ENCODE measurements around the gene HIPK2. TPM values are rescaled to one million over a fixed set of nuclear protein-coding genes. Genes with fewer than 3 reads are reported as not detected.

Gene HIPK2
- total RNA-seq, 1 donor from 2014 or later = 23.0 TPM

DNA sequence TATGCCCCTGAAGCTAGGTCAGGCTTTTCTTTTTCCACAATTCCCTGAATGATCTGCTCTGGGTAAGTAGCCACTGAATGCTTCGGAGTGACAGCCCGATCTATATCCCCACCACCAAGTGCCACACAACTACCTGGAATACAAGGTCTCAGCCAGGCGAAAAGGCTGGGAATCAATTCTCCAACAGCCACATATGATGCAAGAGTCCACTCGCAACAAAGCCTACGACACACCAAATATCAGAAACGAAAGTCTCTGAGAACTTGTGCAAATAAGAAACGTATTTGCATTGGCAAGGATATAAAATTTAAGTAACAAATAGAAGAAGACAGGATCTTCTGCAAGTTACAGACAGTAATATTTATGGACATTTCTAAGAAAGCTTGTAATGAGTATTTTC, 5.7 kb downstream of the HIPK2 start:
- Mint-ChIP-seq H3K27ac (no peak overlapping the region), H3K4me3 (no peak overlapping the region), H3K4me1 (peaks cover 77% of the 10 kb centered on the region), H3K9me3 (no peaks in the 10 kb centered on the region), H3K27me3 (no peaks in the 10 kb centered on the region), H3K36me3 (ENCODE audit: low read depth) (peaks cover 11% of the 10 kb centered on the region)
- TF ChIP-seq, protein P1, sequence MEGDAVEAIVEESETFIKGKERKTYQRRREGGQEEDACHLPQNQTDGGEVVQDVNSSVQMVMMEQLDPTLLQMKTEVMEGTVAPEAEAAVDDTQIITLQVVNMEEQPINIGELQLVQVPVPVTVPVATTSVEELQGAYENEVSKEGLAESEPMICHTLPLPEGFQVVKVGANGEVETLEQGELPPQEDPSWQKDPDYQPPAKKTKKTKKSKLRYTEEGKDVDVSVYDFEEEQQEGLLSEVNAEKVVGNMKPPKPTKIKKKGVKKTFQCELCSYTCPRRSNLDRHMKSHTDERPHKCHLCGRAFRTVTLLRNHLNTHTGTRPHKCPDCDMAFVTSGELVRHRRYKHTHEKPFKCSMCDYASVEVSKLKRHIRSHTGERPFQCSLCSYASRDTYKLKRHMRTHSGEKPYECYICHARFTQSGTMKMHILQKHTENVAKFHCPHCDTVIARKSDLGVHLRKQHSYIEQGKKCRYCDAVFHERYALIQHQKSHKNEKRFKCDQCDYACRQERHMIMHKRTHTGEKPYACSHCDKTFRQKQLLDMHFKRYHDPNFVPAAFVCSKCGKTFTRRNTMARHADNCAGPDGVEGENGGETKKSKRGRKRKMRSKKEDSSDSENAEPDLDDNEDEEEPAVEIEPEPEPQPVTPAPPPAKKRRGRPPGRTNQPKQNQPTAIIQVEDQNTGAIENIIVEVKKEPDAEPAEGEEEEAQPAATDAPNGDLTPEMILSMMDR (IDR thresholded peaks at IDR 0.05) = no peak
- ATAC-seq (ENCODE audit: low read depth) (no peak), DNase-seq (no peak)
- POLR2A ChIA-PET = interaction anchor here (0.8 kb wide), 1 partner anchor 144 kb away, joined by 4 read pairs; no protein-coding TSS in a partner anchor
- CTCF ChIA-PET = interaction anchor here (1.0 kb wide), 1 partner anchor 126 kb away, joined by 3 read pairs; no protein-coding TSS in a partner anchor
- intact Hi-C loops (cut with micrococcal nuclease) = loop anchor here (10.0 kb wide), 1 partner anchor 703 kb away; the partner anchor contains the start of gene MKRN1

DNA sequence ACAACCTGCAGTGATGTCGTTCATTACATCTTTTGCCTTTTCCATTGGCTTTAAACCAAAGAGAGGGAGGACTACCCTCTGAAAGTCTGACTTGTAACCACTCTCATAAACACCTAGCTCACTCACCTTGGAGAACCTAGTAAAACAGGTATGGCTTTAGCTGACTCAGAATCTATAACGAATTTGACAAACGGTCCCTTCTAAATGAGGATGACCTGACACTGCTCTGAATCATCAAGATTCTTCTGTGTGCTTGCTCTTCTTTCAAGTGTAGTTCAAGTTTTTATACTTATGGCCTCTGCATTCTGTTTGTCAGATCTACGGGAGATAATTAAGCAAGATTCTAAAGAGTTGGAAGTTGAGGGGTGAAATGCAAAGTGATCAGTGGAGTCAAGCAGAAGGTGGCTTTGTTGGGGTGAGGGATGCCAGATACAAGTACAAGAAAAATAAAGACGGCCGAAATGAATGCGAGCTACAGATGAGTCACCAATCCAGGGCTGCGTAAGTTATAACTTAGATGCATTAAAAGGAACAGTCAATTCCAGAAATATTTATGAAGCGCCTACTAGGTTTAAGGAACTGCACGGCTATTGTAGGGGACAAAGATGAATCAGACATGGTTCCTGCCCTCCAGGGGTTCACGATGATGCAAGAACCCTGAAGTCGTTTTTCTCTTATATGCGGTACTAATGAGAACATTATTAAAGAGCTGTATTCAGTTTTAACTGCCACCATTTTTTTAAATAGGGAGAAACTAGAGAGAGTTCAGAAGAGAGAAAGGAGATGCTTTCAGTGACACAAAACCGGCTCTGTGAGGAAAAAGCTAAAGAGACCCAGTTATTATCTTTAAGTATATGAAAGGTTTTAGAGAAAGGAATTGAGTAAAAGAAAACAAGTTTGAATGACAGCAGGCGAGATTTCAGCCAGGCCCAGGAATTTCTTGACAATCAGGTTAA, 6.5 kb downstream of the HIPK2 start:
- Mint-ChIP-seq H3K27ac (peak overlapping the region; percentile 19), H3K9me3 (no peaks in the 10 kb centered on the region), H3K4me3 (no peak overlapping the region), H3K36me3 (ENCODE audit: low read depth) (peaks cover 4% of the 10 kb centered on the region), H3K4me1 (peaks cover 78% of the 10 kb centered on the region), H3K27me3 (no peaks in the 10 kb centered on the region)
- TF ChIP-seq, protein P1 (IDR thresholded peaks at IDR 0.05) = no peak
- intact Hi-C loops (cut with micrococcal nuclease) = loop anchor here (10.0 kb wide), 1 partner anchor 704 kb away; the partner anchor contains the start of gene MKRN1
- ChIA-PET POLR2A (no interaction called here), CTCF (interaction anchor here (0.7 kb wide), 1 partner anchor 126 kb away, joined by 3 read pairs; no protein-coding TSS in a partner anchor)
- DNase-seq (no peak), ATAC-seq (ENCODE audit: low read depth) (no peak)

DNA sequence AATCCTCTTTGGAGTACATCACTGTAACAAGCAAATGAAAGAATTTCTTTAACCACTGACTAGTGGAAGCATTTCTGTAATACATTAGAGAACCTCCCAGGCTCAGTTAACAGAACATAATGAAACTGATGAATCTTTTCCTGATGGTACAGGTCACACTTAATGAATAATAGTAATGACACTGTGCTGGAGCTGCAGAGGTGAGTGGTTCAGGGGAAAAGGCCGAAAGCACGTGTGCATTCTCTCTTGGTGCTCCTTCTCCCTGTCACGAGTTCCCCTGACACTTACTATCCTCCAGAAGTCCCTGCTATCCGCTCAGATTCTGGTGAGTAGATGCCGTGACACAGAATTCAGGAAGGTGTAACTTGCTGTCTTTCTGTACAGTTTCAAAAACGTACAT, 8.0 kb downstream of the HIPK2 start:
- ChIA-PET CTCF (no interaction called here), POLR2A (no interaction called here)
- Mint-ChIP-seq H3K9me3 (no peaks in the 10 kb centered on the region), H3K27me3 (no peaks in the 10 kb centered on the region), H3K27ac (no peak overlapping the region), H3K4me3 (no peak overlapping the region), H3K4me1 (peaks cover 62% of the 10 kb centered on the region), H3K36me3 (ENCODE audit: low read depth) (peaks cover 4% of the 10 kb centered on the region)
- TF ChIP-seq, protein P1 (IDR thresholded peaks at IDR 0.05) = no peak
- intact Hi-C loops (cut with micrococcal nuclease) = loop anchor here (10.0 kb wide), 1 partner anchor 705 kb away; the partner anchor contains the start of gene MKRN1
- no peak for ATAC-seq (ENCODE audit: low read depth)
- DNase-seq = no peak

GRCh38 chr7:139769066-139769465, 8.7 kb downstream of the HIPK2 start:
- TF ChIP-seq, protein P1 (IDR thresholded peaks at IDR 0.05) = no peak
- DNase-seq (no peak), ATAC-seq (ENCODE audit: low read depth) (no peak)
- Mint-ChIP-seq H3K36me3 (ENCODE audit: low read depth) (peaks cover 4% of the 10 kb centered on the region), H3K27me3 (no peaks in the 10 kb centered on the region), H3K4me1 (peaks cover 56% of the 10 kb centered on the region), H3K9me3 (no peaks in the 10 kb centered on the region), H3K4me3 (no peak overlapping the region), H3K27ac (no peak overlapping the region)
- ChIA-PET CTCF (interaction anchor here (2.6 kb wide), 1 partner anchor 122 kb away, joined by 11 read pairs; no protein-coding TSS in a partner anchor), POLR2A (interaction anchor here (2.0 kb wide), 1 partner anchor 8 kb away, joined by 6 read pairs; the partner anchor contains the start of gene HIPK2)
- intact Hi-C loops (cut with micrococcal nuclease) = no loop called here

Data from activated B cell treated with CpG ODN at 0.5 μM for 24 hours (primary cell).